Activated CD4-positive, alpha-beta T cell treated with anti-CD3 and anti-CD28 coated beads, Interleukin-2, amount 50 U/mL, for 16 hours (primary cell): Measurements from ENCODE around the gene JPH4.

ENCODE experiments used
- DNase-seq: peaks from one replicate; pipeline ENCODE4 v3.0.0-alpha.2; 2020

JPH4 gene

DNA sequence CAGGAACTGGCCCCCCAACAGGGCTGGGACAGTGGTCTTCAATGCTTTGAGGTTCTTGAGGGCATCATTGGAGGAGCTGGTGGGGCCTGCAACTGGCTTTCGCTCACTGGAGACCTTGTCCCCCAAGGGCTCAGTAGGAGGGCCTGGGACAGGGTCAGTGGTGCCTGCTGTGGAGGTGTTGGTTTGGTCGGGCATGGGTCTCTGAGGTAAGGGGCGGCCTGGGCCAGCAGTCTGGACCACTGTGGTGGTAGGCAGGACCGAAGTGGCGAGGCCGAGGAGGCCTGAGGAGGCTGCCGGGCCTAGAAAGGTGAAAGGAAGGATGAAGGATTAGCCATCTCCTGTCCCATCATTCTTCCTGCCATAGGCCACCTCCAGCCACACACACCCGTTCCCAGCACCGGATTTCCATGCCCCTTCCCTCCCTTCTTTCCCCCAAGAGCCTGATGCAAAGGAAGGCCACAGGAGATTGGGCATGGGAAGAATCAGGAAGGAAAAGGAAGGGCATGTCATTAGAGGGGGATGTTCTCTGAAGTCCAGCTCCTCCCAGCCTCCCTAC, 55.9 kb downstream of the JPH4 start:
- DNase-seq = no peak

DNA sequence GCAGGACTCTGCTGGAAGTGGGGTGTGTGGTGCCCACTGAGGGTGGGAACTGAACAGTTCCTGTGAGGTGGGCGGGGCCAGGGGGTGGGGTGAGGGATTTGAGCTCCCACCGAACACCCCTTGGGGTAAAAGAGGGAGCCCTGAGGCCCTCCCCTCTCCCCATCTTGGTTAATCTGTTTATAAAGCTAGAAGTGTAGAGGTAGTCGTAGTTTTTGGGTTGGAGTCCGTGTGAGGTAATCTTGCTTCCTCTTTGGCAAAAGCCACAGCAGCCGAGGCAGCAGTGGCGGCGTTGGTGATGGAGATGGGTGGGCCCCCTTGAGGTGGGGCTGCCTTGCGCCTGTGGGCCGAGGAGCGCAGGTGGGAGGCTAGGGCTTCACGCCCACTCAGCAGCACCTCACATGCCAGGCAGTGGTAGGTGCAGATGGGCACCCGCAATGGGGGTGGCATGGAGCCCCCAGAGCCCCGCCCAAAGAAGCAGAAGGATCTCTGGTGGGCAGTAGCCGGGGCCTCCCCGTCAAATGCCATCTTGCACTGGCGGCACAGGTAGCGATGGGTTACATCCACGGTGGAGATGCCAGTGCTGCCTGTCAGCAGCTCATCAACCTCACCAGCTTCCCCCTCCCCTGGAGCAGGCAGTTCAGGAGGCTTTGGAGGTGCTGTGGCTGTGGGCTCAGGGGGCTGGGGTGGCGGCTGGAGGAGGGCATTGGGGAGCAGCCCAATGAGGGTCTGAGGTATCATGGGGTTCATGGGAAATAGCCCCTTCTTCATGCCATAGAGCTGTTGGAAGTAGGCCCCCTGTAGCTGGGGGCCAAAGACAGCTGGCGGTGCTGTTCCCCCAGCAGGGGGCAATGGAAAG, 56.6 kb downstream of the JPH4 start:
- no peak for DNase-seq

DNA sequence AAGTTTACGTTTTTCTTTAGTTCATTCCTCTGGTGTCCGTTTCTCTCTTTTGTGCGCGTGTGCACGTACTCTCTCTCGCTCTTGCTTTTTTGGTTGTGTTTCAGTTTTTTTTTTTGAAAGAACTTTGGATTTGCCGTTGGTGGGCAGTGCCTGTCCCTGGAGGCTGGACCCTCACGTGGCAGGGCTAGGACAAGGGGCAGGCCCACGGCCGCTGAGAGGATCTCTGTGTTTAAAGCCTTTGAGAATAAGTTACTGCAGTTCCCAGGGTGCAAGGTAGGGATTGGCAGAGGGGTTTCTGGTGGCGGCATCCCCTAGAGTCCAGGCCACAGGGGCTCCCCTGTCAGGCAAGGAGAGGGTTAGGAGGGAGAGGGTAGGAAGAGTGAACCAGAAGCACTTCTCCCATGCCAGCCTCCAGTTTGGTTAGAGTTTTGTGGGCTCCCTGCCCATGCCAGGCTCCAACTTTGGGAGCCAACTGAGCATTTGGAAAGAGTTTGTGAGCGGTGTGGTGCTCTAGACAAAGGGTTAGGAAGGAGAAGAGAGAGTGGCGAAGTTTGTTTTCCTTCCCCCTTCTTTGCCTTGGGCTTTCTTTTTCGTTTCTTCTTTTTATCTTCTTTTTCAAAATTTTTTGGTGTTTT, 57.6 kb downstream of the JPH4 start:
- no peak for DNase-seq

GRCh38 chr14:23518709-23519108, 59.9 kb downstream of the JPH4 start:
- no peak for DNase-seq
